HL-60 (cell line): Measurements from ENCODE around the gene SLC17A2.

ENCODE experiments used
- DNase-seq, 2 experiments: peaks; one replicate each; pipeline ENCODE4 v3.0.0-alpha.2; 2010 to 2020; ENCODE audit warnings: low read depth in 1 of 2, low spot score in 1 of 2
- H3K27ac ChIP-seq: fragments of 250-450 bp; sonication (Bioruptor Pico); replicated peaks from 2 replicates; pipeline ENCODE4 v1.5.1; 2020; ENCODE audit warnings: mild to moderate bottlenecking, moderate library complexity
- H3K27me3 ChIP-seq: fragments of 250-450 bp; sonication (Bioruptor Pico); 2 replicates; pipeline ENCODE4 v1.5.1; 2021; ENCODE audit warnings: mild to moderate bottlenecking, moderate library complexity; ENCODE audit not compliant: insufficient read depth, poor library complexity, severe bottlenecking
- H3K4me3 ChIP-seq: replicated peaks from 2 replicates; pipeline ENCODE4 v1.5.1; 2011; ENCODE audit warnings: mild to moderate bottlenecking, control low read depth, low read length; ENCODE audit not compliant: insufficient read depth
- GABPA ChIP-seq: IDR thresholded peaks from 2 replicates; pipeline ENCODE4 v1.6.1; 2012; ENCODE audit warnings: low read depth
- POLR2AphosphoS5 ChIP-seq: IDR thresholded peaks from 2 replicates; pipeline ENCODE4 v1.6.1; 2012; ENCODE audit warnings: low read depth
- SPI1 ChIP-seq: IDR thresholded peaks from 2 replicates; pipeline ENCODE4 v1.6.1; 2012; ENCODE audit warnings: low read depth, mild to moderate bottlenecking, borderline replicate concordance
- TF ChIP-seq, protein P1 (sequence below): IDR thresholded peaks from 2 replicates; pipeline ENCODE4 v1.6.1; 2012; ENCODE audit warnings: low read depth; ENCODE audit not compliant: insufficient replicate concordance
- TF ChIP-seq, protein P2 (sequence below): IDR thresholded peaks from one replicate; pipeline ENCODE4 v1.5.1; 2011; ENCODE audit warnings: low read length, control low read depth, inconsistent platforms; ENCODE audit not compliant: insufficient read depth

Gene SLC17A2

DNA sequence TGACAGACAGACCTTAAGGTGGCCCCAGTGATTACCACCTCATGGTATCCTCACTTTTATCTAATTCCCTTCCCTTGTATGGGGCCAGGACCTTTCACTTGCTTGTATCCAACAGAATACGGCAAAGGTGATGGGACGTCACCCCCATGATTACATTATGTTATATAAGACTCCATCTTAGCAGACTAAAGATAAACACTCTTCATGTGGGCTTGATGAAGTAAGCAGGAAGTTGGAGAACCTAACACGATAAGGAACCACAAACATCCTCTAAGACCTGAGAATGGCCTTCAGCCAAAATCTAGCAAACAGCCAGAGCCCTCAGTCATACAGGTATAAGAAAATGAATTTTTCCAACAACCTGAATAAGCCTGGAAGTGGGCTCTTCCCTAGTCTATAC is 64.5 kb downstream of the SLC17A2 start:
- no peak for DNase-seq
- Histone ChIP-seq H3K27me3 (no peaks in the 10 kb centered on the region), H3K27ac (no peak overlapping the region), H3K4me3 (no peak overlapping the region)
- TF ChIP-seq GABPA (no peak), POLR2AphosphoS5 (no peak), SPI1 (no peak)
- TF ChIP-seq, protein P1, sequence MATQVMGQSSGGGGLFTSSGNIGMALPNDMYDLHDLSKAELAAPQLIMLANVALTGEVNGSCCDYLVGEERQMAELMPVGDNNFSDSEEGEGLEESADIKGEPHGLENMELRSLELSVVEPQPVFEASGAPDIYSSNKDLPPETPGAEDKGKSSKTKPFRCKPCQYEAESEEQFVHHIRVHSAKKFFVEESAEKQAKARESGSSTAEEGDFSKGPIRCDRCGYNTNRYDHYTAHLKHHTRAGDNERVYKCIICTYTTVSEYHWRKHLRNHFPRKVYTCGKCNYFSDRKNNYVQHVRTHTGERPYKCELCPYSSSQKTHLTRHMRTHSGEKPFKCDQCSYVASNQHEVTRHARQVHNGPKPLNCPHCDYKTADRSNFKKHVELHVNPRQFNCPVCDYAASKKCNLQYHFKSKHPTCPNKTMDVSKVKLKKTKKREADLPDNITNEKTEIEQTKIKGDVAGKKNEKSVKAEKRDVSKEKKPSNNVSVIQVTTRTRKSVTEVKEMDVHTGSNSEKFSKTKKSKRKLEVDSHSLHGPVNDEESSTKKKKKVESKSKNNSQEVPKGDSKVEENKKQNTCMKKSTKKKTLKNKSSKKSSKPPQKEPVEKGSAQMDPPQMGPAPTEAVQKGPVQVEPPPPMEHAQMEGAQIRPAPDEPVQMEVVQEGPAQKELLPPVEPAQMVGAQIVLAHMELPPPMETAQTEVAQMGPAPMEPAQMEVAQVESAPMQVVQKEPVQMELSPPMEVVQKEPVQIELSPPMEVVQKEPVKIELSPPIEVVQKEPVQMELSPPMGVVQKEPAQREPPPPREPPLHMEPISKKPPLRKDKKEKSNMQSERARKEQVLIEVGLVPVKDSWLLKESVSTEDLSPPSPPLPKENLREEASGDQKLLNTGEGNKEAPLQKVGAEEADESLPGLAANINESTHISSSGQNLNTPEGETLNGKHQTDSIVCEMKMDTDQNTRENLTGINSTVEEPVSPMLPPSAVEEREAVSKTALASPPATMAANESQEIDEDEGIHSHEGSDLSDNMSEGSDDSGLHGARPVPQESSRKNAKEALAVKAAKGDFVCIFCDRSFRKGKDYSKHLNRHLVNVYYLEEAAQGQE = no peak
- TF ChIP-seq, protein P2, sequence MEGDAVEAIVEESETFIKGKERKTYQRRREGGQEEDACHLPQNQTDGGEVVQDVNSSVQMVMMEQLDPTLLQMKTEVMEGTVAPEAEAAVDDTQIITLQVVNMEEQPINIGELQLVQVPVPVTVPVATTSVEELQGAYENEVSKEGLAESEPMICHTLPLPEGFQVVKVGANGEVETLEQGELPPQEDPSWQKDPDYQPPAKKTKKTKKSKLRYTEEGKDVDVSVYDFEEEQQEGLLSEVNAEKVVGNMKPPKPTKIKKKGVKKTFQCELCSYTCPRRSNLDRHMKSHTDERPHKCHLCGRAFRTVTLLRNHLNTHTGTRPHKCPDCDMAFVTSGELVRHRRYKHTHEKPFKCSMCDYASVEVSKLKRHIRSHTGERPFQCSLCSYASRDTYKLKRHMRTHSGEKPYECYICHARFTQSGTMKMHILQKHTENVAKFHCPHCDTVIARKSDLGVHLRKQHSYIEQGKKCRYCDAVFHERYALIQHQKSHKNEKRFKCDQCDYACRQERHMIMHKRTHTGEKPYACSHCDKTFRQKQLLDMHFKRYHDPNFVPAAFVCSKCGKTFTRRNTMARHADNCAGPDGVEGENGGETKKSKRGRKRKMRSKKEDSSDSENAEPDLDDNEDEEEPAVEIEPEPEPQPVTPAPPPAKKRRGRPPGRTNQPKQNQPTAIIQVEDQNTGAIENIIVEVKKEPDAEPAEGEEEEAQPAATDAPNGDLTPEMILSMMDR = no peak

- no peak for DNase-seq
- no peaks in the 10 kb centered on the region for H3K27me3 ChIP-seq
- H3K4me3 ChIP-seq = no peak overlapping the region
- H3K27ac ChIP-seq = no peak overlapping the region
- no peak for TF ChIP-seq GABPA
- no peak for TF ChIP-seq SPI1
- TF ChIP-seq, protein P2 = no peak
- no peak for TF ChIP-seq POLR2AphosphoS5
- TF ChIP-seq, protein P1 = no peak
Observed at GRCh38 chr6:25863360-25863759, 67.1 kb downstream of the SLC17A2 start.
